ENCODE measurements around the gene DNAJC28. TPM values are rescaled to one million over a fixed set of nuclear protein-coding genes. Genes with fewer than 3 reads are reported as not detected.
"Not testable (repeated sequence)": the region's sequence is repeated elsewhere in the genome, so short reads cannot be mapped to it uniquely, and the experiment has no call there.

The DNAJC28 gene
- polyA plus RNA-seq, 1 of the 3 experiments (the other 2 are of a cell fraction) = 0.58 TPM

DNA sequence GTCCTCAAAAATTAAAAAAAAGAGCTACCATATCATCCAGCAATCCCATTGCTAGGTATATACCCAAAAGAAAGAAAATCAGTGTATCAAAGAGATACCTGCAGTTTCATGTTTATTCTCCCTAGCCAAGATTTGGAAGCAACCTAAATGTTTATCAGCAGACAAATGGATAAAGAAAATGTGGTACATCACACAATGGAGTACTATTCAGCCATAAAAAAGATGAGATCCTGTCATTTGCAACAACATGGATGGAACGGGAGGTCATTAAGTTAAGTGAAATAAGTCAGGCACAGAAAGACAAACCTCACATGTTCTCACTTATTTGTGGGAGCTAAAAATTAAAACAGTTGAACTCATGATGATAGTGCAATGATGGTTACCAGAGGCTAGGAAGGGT, 15.5 kb upstream of the DNAJC28 start:
- DNase-seq; H3K4me1 ChIP-seq (ENCODE audit: control insufficient read depth in 1 of 2, insufficient read depth in 2 of 2, low read depth in 1 of 2, low read length in 1 of 2); H3K4me3 ChIP-seq (ENCODE audit: low read depth in 2 of 2, low read length in 1 of 2); H3F3A ChIP-seq (replicated peaks; ENCODE audit: insufficient read depth); H3K9me3 ChIP-seq; H3K9me2 ChIP-seq; H2AFZ ChIP-seq (ENCODE audit: low read depth); H3K27me3 ChIP-seq (ENCODE audit: insufficient read depth); H4K20me1 ChIP-seq (ENCODE audit: insufficient read depth); H3K27ac ChIP-seq (ENCODE audit: low read depth in 2 of 2, low read length in 1 of 2); H3K79me2 ChIP-seq (ENCODE audit: insufficient read depth); H3K4me2 ChIP-seq; H3K9ac ChIP-seq; POLR2A ChIA-PET: not testable (repeated sequence)
- 95% methylated on average over 1 of the region's 1 CpG for WGBS (ENCODE audit: low lambda C conversion rate)
- CTCF ChIA-PET = interaction anchor here (1.7 kb wide), 1 partner anchor 99 kb away, joined by 5 read pairs; no protein-coding TSS in a partner anchor
- H3K36me3 ChIP-seq (replicated peaks in 1 of 2; ENCODE audit: control insufficient read depth in 1 of 2, insufficient read depth in 2 of 2, low read length in 1 of 2) = peaks cover 55 to 62% of the 10 kb centered on the region in 2 experiments

- Histone ChIP-seq H3K9me3 (no peaks in the 10 kb centered on the region), H3K9ac (no peak overlapping the region), H3K27me3 (ENCODE audit: insufficient read depth) (no peaks in the 10 kb centered on the region), H3K9me2 (no peaks in the 10 kb centered on the region), H2AFZ (ENCODE audit: low read depth) (no peak overlapping the region), H3K4me2 (no peak overlapping the region), H3F3A (replicated peaks; ENCODE audit: insufficient read depth) (no peaks in the 10 kb centered on the region), H3K79me2 (ENCODE audit: insufficient read depth) (no peaks in the 10 kb centered on the region), H3K36me3 (replicated peaks in 1 of 2; ENCODE audit: control insufficient read depth in 1 of 2, insufficient read depth in 2 of 2, low read length in 1 of 2) (peaks cover 43 to 54% of the 10 kb centered on the region in 2 experiments), H3K4me3 (ENCODE audit: low read depth in 2 of 2, low read length in 1 of 2) (no peak overlapping the region), H3K4me1 (ENCODE audit: control insufficient read depth in 1 of 2, insufficient read depth in 2 of 2, low read depth in 1 of 2, low read length in 1 of 2) (no peaks in the 10 kb centered on the region), H3K27ac (ENCODE audit: low read depth in 2 of 2, low read length in 1 of 2) (no peak overlapping the region), H4K20me1 (ENCODE audit: insufficient read depth) (no peaks in the 10 kb centered on the region)
- ChIA-PET CTCF (interaction anchor here (0.6 to 1.7 kb wide), 3 partner anchors 11 to 100 kb away, joined by 3 to 5 read pairs (median 3); partner anchors contain the start of gene GART), POLR2A (no interaction called here)
- DNase-seq = no peak
- 97% methylated on average over 8 of the region's 8 CpGs for WGBS (ENCODE audit: low lambda C conversion rate)
- TF ChIP-seq, protein P1, sequence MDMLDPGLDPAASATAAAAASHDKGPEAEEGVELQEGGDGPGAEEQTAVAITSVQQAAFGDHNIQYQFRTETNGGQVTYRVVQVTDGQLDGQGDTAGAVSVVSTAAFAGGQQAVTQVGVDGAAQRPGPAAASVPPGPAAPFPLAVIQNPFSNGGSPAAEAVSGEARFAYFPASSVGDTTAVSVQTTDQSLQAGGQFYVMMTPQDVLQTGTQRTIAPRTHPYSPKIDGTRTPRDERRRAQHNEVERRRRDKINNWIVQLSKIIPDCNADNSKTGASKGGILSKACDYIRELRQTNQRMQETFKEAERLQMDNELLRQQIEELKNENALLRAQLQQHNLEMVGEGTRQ (IDR thresholded peaks at IDR 0.05; ENCODE audit: borderline replicate concordance, low read depth, low read length) = no peak
- TF ChIP-seq, protein P2, sequence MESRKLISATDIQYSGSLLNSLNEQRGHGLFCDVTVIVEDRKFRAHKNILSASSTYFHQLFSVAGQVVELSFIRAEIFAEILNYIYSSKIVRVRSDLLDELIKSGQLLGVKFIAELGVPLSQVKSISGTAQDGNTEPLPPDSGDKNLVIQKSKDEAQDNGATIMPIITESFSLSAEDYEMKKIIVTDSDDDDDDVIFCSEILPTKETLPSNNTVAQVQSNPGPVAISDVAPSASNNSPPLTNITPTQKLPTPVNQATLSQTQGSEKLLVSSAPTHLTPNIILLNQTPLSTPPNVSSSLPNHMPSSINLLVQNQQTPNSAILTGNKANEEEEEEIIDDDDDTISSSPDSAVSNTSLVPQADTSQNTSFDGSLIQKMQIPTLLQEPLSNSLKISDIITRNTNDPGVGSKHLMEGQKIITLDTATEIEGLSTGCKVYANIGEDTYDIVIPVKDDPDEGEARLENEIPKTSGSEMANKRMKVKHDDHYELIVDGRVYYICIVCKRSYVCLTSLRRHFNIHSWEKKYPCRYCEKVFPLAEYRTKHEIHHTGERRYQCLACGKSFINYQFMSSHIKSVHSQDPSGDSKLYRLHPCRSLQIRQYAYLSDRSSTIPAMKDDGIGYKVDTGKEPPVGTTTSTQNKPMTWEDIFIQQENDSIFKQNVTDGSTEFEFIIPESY (IDR thresholded peaks at IDR 0.05; ENCODE audit: borderline replicate concordance, low read depth) = no peak
Measured at GRCh38 chr21:33505833-33506232, 14.3 kb upstream of the DNAJC28 start.

GRCh38 chr21:33496345-33496744, 4.8 kb upstream of the DNAJC28 start:
- Histone ChIP-seq H3K79me2 (ENCODE audit: insufficient read depth) (no peaks in the 10 kb centered on the region), H4K20me1 (ENCODE audit: insufficient read depth) (no peaks in the 10 kb centered on the region), H3K4me1 (ENCODE audit: control insufficient read depth in 1 of 2, insufficient read depth in 2 of 2, low read depth in 1 of 2, low read length in 1 of 2) (no peaks in the 10 kb centered on the region), H3F3A (replicated peaks; ENCODE audit: insufficient read depth) (no peaks in the 10 kb centered on the region), H3K9ac (no peak overlapping the region), H3K4me2 (no peak overlapping the region), H3K36me3 (replicated peaks in 1 of 2; ENCODE audit: control insufficient read depth in 1 of 2, insufficient read depth in 2 of 2, low read length in 1 of 2) (no peaks in the 10 kb centered on the region), H3K27me3 (ENCODE audit: insufficient read depth) (no peaks in the 10 kb centered on the region), H3K4me3 (ENCODE audit: low read depth in 2 of 2, low read length in 1 of 2) (no peak overlapping the region), H3K9me3 (no peaks in the 10 kb centered on the region), H2AFZ (ENCODE audit: low read depth) (no peak overlapping the region), H3K27ac (ENCODE audit: low read depth in 2 of 2, low read length in 1 of 2) (no peak overlapping the region), H3K9me2 (no peaks in the 10 kb centered on the region)
- DNase-seq = no peak
- CTCF ChIA-PET = no interaction called here
- POLR2A ChIA-PET = no interaction called here
- WGBS (ENCODE audit: low lambda C conversion rate) = 52% methylated on average over 7 of the region's 7 CpGs
- no peak for TF ChIP-seq TAF1 (IDR thresholded peaks at IDR 0.05; ENCODE audit: borderline replicate concordance, low read depth, low read length)
- TF ChIP-seq SIN3A (IDR thresholded peaks at IDR 0.05; ENCODE audit: borderline replicate concordance, low read depth, low read length) = no peak
- TF ChIP-seq NRF1 (IDR thresholded peaks at IDR 0.05; ENCODE audit: low read depth, low read length) = no peak
- no peak for TF ChIP-seq CHD2 (IDR thresholded peaks at IDR 0.05; ENCODE audit: low read length, partially characterized antibody)
- no peak for TF ChIP-seq TCF12 (IDR thresholded peaks at IDR 0.05)
- TF ChIP-seq, protein P3, sequence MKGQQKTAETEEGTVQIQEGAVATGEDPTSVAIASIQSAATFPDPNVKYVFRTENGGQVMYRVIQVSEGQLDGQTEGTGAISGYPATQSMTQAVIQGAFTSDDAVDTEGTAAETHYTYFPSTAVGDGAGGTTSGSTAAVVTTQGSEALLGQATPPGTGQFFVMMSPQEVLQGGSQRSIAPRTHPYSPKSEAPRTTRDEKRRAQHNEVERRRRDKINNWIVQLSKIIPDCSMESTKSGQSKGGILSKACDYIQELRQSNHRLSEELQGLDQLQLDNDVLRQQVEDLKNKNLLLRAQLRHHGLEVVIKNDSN (IDR thresholded peaks at IDR 0.05; ENCODE audit: borderline replicate concordance, low read depth) = no peak
- TF ChIP-seq NFIC (IDR thresholded peaks at IDR 0.05; ENCODE audit: borderline replicate concordance) = no peak
- no peak for TF ChIP-seq SMC3 (IDR thresholded peaks at IDR 0.05; ENCODE audit: low read depth, low read length)
- TF ChIP-seq GABPA (IDR thresholded peaks at IDR 0.05; ENCODE audit: low read depth) = no peak
- TF ChIP-seq GATA2 (CRISPR knock-in tag; IDR thresholded peaks at IDR 0.05) = no peak
- no peak for TF ChIP-seq TEAD4 (IDR thresholded peaks at IDR 0.05; ENCODE audit: borderline replicate concordance, insufficient read depth)
- TF ChIP-seq CTCF (IDR thresholded peaks at IDR 0.05) = no peak
- no peak for TF ChIP-seq IRF3 (IDR thresholded peaks at IDR 0.05; ENCODE audit: low read depth, low read length)
- TF ChIP-seq YY1 (IDR thresholded peaks at IDR 0.05; ENCODE audit: low read depth) = no peak

All from SK-N-SH (cell line).